ENCODE data around the gene FICD.

The FICD gene

GRCh38 chr12:108560752-108561719 is 46.0 kb downstream of the FICD start, which contains the start of gene SART3:
TSS of gene SART3 (minus strand) at chr12:108561173. CDS start at chr12:108561154, 19 bp downstream.
- H3F3A ChIP-seq (ENCODE audit: insufficient read depth): peaks cover 7% of the 10 kb centered on the region
- peak within 1 kb of the TSS; percentile 81 for H2AFZ ChIP-seq (ENCODE audit: low read depth, low read length, severe bottlenecking)
- peaks cover 13% of the 10 kb centered on the region; the same call in 1 of the 2 replicates for H3K36me3 ChIP-seq (ENCODE audit: low read length)
- no peaks in the 10 kb centered on the region for H3K9me3 ChIP-seq (ENCODE audit: insufficient read depth, low read length)
- peaks cover 10% of the 10 kb centered on the region; the same call in 1 of the 2 replicates for H4K20me1 ChIP-seq (ENCODE audit: low read depth, low read length)
- H3K4me3 ChIP-seq (ENCODE audit: insufficient read depth, low read length, poor library complexity, severe bottlenecking): peak within 1 kb of the TSS; percentile 98
- peak within 1 kb of the TSS; percentile 95 for H3K9ac ChIP-seq (ENCODE audit: low read length)
- H3K9me2 ChIP-seq (replicated peaks; ENCODE audit: insufficient read depth, low read length): no peaks in the 10 kb centered on the region
- peak within 1 kb of the TSS; percentile 88 for H3K27ac ChIP-seq (ENCODE audit: low read depth, low read length)
- peak within 1 kb of the TSS; percentile 95 for H3K4me2 ChIP-seq (ENCODE audit: low read depth, low read length, poor library complexity, severe bottlenecking)
- no peaks in the 10 kb centered on the region for H3K27me3 ChIP-seq (ENCODE audit: low read length)
- no peak for TF ChIP-seq EZH2phosphoT487 (conservative IDR thresholded peaks at IDR 0.05; ENCODE audit: low read length)
- TF ChIP-seq CTCF (IDR thresholded peaks at IDR 0.05; ENCODE audit: insufficient read depth, low read length, poor library complexity, severe bottlenecking): no peak
- peaks cover 55% of the 10 kb centered on the region for H3K79me2 ChIP-seq (ENCODE audit: insufficient read depth, low read length)

GRCh38 chr12:108561852-108562347 is 46.8 kb downstream of the FICD start:
- H3K9me2 ChIP-seq (replicated peaks; ENCODE audit: insufficient read depth, low read length): no peaks in the 10 kb centered on the region
- H3K4me2 ChIP-seq (ENCODE audit: low read depth, low read length, poor library complexity, severe bottlenecking): peak overlapping the region; percentile 95
- H4K20me1 ChIP-seq (ENCODE audit: low read depth, low read length): peaks cover 3% of the 10 kb centered on the region; the same call in 1 of the 2 replicates
- H3K4me3 ChIP-seq (ENCODE audit: insufficient read depth, low read length, poor library complexity, severe bottlenecking): peak overlapping the region; percentile 98
- peak overlapping the region; percentile 95 for H3K9ac ChIP-seq (ENCODE audit: low read length)
- peaks cover 7% of the 10 kb centered on the region for H3F3A ChIP-seq (ENCODE audit: insufficient read depth)
- peak overlapping the region; percentile 88 for H3K27ac ChIP-seq (ENCODE audit: low read depth, low read length)
- H3K9me3 ChIP-seq (ENCODE audit: insufficient read depth, low read length): no peaks in the 10 kb centered on the region
- H3K79me2 ChIP-seq (ENCODE audit: insufficient read depth, low read length): peaks cover 46% of the 10 kb centered on the region
- H3K27me3 ChIP-seq (ENCODE audit: low read length): no peaks in the 10 kb centered on the region
- H2AFZ ChIP-seq (ENCODE audit: low read depth, low read length, severe bottlenecking): peak overlapping the region; percentile 81
- TF ChIP-seq EZH2phosphoT487 (conservative IDR thresholded peaks at IDR 0.05; ENCODE audit: low read length) (no peak), CTCF (IDR thresholded peaks at IDR 0.05; ENCODE audit: insufficient read depth, low read length, poor library complexity, severe bottlenecking) (no peak)
- peaks cover 6% of the 10 kb centered on the region; the same call in 1 of the 2 replicates for H3K36me3 ChIP-seq (ENCODE audit: low read length)

GRCh38 chr12:108562348-108563135 is 47.5 kb downstream of the FICD start, which contains the start of gene ISCU:
TSS of gene ISCU (plus strand) at chr12:108562596. CDS start at chr12:108562623, 27 bp downstream.
- H3K79me2 ChIP-seq (ENCODE audit: insufficient read depth, low read length): peaks cover 40% of the 10 kb centered on the region
- peaks cover 3% of the 10 kb centered on the region; the same call in 1 of the 2 replicates for H4K20me1 ChIP-seq (ENCODE audit: low read depth, low read length)
- H3K9me3 ChIP-seq (ENCODE audit: insufficient read depth, low read length): no peaks in the 10 kb centered on the region
- H3K36me3 ChIP-seq (ENCODE audit: low read length): peaks cover 6% of the 10 kb centered on the region; the same call in 1 of the 2 replicates
- H3K9me2 ChIP-seq (replicated peaks; ENCODE audit: insufficient read depth, low read length): no peaks in the 10 kb centered on the region
- H3K4me2 ChIP-seq (ENCODE audit: low read depth, low read length, poor library complexity, severe bottlenecking): peak within 1 kb of the TSS; percentile 95
- peak within 1 kb of the TSS; percentile 88 for H3K27ac ChIP-seq (ENCODE audit: low read depth, low read length)
- H3F3A ChIP-seq (ENCODE audit: insufficient read depth): peaks cover 7% of the 10 kb centered on the region
- no peaks in the 10 kb centered on the region for H3K27me3 ChIP-seq (ENCODE audit: low read length)
- no peak for TF ChIP-seq CTCF (IDR thresholded peaks at IDR 0.05; ENCODE audit: insufficient read depth, low read length, poor library complexity, severe bottlenecking)
- TF ChIP-seq EZH2phosphoT487 (conservative IDR thresholded peaks at IDR 0.05; ENCODE audit: low read length): no peak
- H2AFZ ChIP-seq (ENCODE audit: low read depth, low read length, severe bottlenecking): peak within 1 kb of the TSS; percentile 81
- peak within 1 kb of the TSS; percentile 98 for H3K4me3 ChIP-seq (ENCODE audit: insufficient read depth, low read length, poor library complexity, severe bottlenecking)
- H3K9ac ChIP-seq (ENCODE audit: low read length): peak within 1 kb of the TSS; percentile 95

Measured in SU-DHL-6 (cell line).